Measurements from ENCODE around the gene ZNF750. TPM values are rescaled to one million over a fixed set of nuclear protein-coding genes. Genes with fewer than 3 reads are reported as not detected.

Gene ZNF750
- total RNA-seq, 1 donor from 2014 or later: 0.34 TPM

- Histone ChIP-seq H3K36me3 (ENCODE audit: insufficient read depth, low read length) (no peaks in the 10 kb centered on the region), H2AFZ (ENCODE audit: low read depth, low read length) (no peak overlapping the region), H3K4me1 (ENCODE audit: insufficient read depth, low read length) (no peaks in the 10 kb centered on the region), H3K9ac (ENCODE audit: low read length) (no peak overlapping the region), H3K9me3 (ENCODE audit: insufficient read depth, low read depth, low read length) (no peaks in the 10 kb centered on the region), H4K20me1 (ENCODE audit: insufficient read depth, low read length) (peaks cover 14% of the 10 kb centered on the region), H3K4me3 (ENCODE audit: insufficient read depth, low read depth, low read length) (no peak overlapping the region), H3K27me3 (ENCODE audit: insufficient read depth, low read length) (no peaks in the 10 kb centered on the region), H3K27ac (ENCODE audit: low read depth, low read length) (no peak overlapping the region), H3K4me2 (ENCODE audit: low read length) (no peak overlapping the region), H3K79me2 (ENCODE audit: insufficient read depth, low read length) (no peaks in the 10 kb centered on the region)
- TF ChIP-seq EZH2 (IDR thresholded peaks at IDR 0.05; ENCODE audit: insufficient read depth, low read length) (no peak), CTCF (IDR thresholded peaks at IDR 0.05; ENCODE audit: insufficient read depth, low read depth, low read length) (no peak)
- H3K4me1 Mint-ChIP-seq (ENCODE audit: low read depth, unreplicated experiment): no peaks in the 10 kb centered on the region
- no peak for DNase-seq (ENCODE audit: low read depth)
- H3K9me3 Mint-ChIP-seq (ENCODE audit: unreplicated experiment): no peaks in the 10 kb centered on the region
- no peak overlapping the region for H3K27ac Mint-ChIP-seq (ENCODE audit: unreplicated experiment)
- H3K4me3 Mint-ChIP-seq (ENCODE audit: unreplicated experiment): no peak overlapping the region
- FAIRE-seq: no peak
- no peaks in the 10 kb centered on the region for H3K27me3 Mint-ChIP-seq (ENCODE audit: low read depth, unreplicated experiment)
- peaks cover 3% of the 10 kb centered on the region for H3K36me3 Mint-ChIP-seq (ENCODE audit: low read depth, unreplicated experiment)
Observed at GRCh38 chr17:82825540-82826124, 14.2 kb downstream of the ZNF750 start.

GRCh38 chr17:82823004-82823403 lies 16.8 kb downstream of the ZNF750 start:
- Histone ChIP-seq H3K4me1 (ENCODE audit: insufficient read depth, low read length) (no peaks in the 10 kb centered on the region), H3K4me3 (ENCODE audit: insufficient read depth, low read depth, low read length) (no peak overlapping the region), H4K20me1 (ENCODE audit: insufficient read depth, low read length) (peaks cover 14% of the 10 kb centered on the region), H3K36me3 (ENCODE audit: insufficient read depth, low read length) (no peaks in the 10 kb centered on the region), H2AFZ (ENCODE audit: low read depth, low read length) (no peak overlapping the region), H3K79me2 (ENCODE audit: insufficient read depth, low read length) (peaks cover 3% of the 10 kb centered on the region), H3K27me3 (ENCODE audit: insufficient read depth, low read length) (no peaks in the 10 kb centered on the region), H3K27ac (ENCODE audit: low read depth, low read length) (no peak overlapping the region), H3K9me3 (ENCODE audit: insufficient read depth, low read depth, low read length) (peaks cover 5% of the 10 kb centered on the region), H3K9ac (ENCODE audit: low read length) (no peak overlapping the region), H3K4me2 (ENCODE audit: low read length) (no peak overlapping the region)
- H3K9me3 Mint-ChIP-seq (ENCODE audit: unreplicated experiment): no peaks in the 10 kb centered on the region
- no peak overlapping the region for H3K4me3 Mint-ChIP-seq (ENCODE audit: unreplicated experiment)
- H3K27ac Mint-ChIP-seq (ENCODE audit: unreplicated experiment): no peak overlapping the region
- H3K4me1 Mint-ChIP-seq (ENCODE audit: low read depth, unreplicated experiment): no peaks in the 10 kb centered on the region
- peaks cover 4% of the 10 kb centered on the region for H3K36me3 Mint-ChIP-seq (ENCODE audit: low read depth, unreplicated experiment)
- no peak for TF ChIP-seq EZH2 (IDR thresholded peaks at IDR 0.05; ENCODE audit: insufficient read depth, low read length)
- no peak for TF ChIP-seq CTCF (IDR thresholded peaks at IDR 0.05; ENCODE audit: insufficient read depth, low read depth, low read length)
- H3K27me3 Mint-ChIP-seq (ENCODE audit: low read depth, unreplicated experiment): no peaks in the 10 kb centered on the region
- DNase-seq (ENCODE audit: low read depth) (no peak), FAIRE-seq (no peak)

GRCh38 chr17:82822281-82822680 lies 17.5 kb downstream of the ZNF750 start:
- DNase-seq (ENCODE audit: low read depth) (no peak), FAIRE-seq (no peak)
- Histone ChIP-seq H4K20me1 (ENCODE audit: insufficient read depth, low read length) (peaks cover 9% of the 10 kb centered on the region), H3K4me2 (ENCODE audit: low read length) (no peak overlapping the region), H3K4me1 (ENCODE audit: insufficient read depth, low read length) (no peaks in the 10 kb centered on the region), H3K4me3 (ENCODE audit: insufficient read depth, low read depth, low read length) (no peak overlapping the region), H3K9ac (ENCODE audit: low read length) (no peak overlapping the region), H2AFZ (ENCODE audit: low read depth, low read length) (no peak overlapping the region), H3K27ac (ENCODE audit: low read depth, low read length) (no peak overlapping the region), H3K79me2 (ENCODE audit: insufficient read depth, low read length) (peaks cover 3% of the 10 kb centered on the region), H3K9me3 (ENCODE audit: insufficient read depth, low read depth, low read length) (peaks cover 5% of the 10 kb centered on the region), H3K36me3 (ENCODE audit: insufficient read depth, low read length) (no peaks in the 10 kb centered on the region), H3K27me3 (ENCODE audit: insufficient read depth, low read length) (no peaks in the 10 kb centered on the region)
- no peak overlapping the region for H3K27ac Mint-ChIP-seq (ENCODE audit: unreplicated experiment)
- no peak for TF ChIP-seq EZH2 (IDR thresholded peaks at IDR 0.05; ENCODE audit: insufficient read depth, low read length)
- no peak for TF ChIP-seq CTCF (IDR thresholded peaks at IDR 0.05; ENCODE audit: insufficient read depth, low read depth, low read length)
- H3K4me1 Mint-ChIP-seq (ENCODE audit: low read depth, unreplicated experiment): no peaks in the 10 kb centered on the region
- H3K36me3 Mint-ChIP-seq (ENCODE audit: low read depth, unreplicated experiment): peaks cover 4% of the 10 kb centered on the region
- H3K9me3 Mint-ChIP-seq (ENCODE audit: unreplicated experiment): no peaks in the 10 kb centered on the region
- H3K4me3 Mint-ChIP-seq (ENCODE audit: unreplicated experiment): no peak overlapping the region
- H3K27me3 Mint-ChIP-seq (ENCODE audit: low read depth, unreplicated experiment): no peaks in the 10 kb centered on the region
